CD14-positive monocyte (primary cell): ENCODE results near the gene DIS3L2. TPM values are rescaled to one million over a fixed set of nuclear protein-coding genes. Genes with fewer than 3 reads are reported as not detected.

Experiments used
- DNase-seq, 3 donors: peaks; one replicate each; pipeline ENCODE4 v3.0.0-alpha.2; 2011 to 2022
- H2AFZ ChIP-seq: 2 replicates; pipeline ENCODE4 v1.6.0; 2012; ENCODE audit warnings: mild to moderate bottlenecking, low read depth, low read length, inconsistent platforms; ENCODE audit not compliant: insufficient read depth, poor library complexity, severe bottlenecking
- H3K27ac ChIP-seq, 2 donors: 1 replicate in 1 of 2; 2 replicates in 1 of 2; pipeline ENCODE4 v1.5.1; 2012 to 2013; ENCODE audit warnings: low read length in 2 of 2, control low read depth in 1 of 2, inconsistent platforms in 1 of 2, low read depth in 1 of 2, mild to moderate bottlenecking in 1 of 2
- H3K27me3 ChIP-seq, 2 donors: one replicate each; pipeline versions ENCODE4 v1.6.0 to v1.6.1; 2011 to 2013; ENCODE audit warnings: low read length in 2 of 2; ENCODE audit not compliant: control insufficient read depth in 2 of 2, insufficient read depth in 2 of 2
- H3K36me3 ChIP-seq, 2 donors: replicated peaks in 1 of 2; 1 replicate in 1 of 2; 2 replicates in 1 of 2; pipeline versions ENCODE4 v1.5.1 to v1.6.1; 2012 to 2013; ENCODE audit warnings: low read length in 2 of 2, control low read depth in 1 of 2, inconsistent platforms in 1 of 2, mild to moderate bottlenecking in 1 of 2; ENCODE audit not compliant: insufficient read depth in 2 of 2, control insufficient read depth in 1 of 2
- H3K4me1 ChIP-seq, 2 donors: 1 replicate in 1 of 2; 2 replicates in 1 of 2; pipeline versions ENCODE4 v1.5.1 to v1.6.1; 2012 to 2013; ENCODE audit warnings: low read length in 2 of 2, control low read depth in 1 of 2, inconsistent platforms in 1 of 2, mild to moderate bottlenecking in 1 of 2, moderate library complexity in 1 of 2; ENCODE audit not compliant: insufficient read depth in 2 of 2, control insufficient read depth in 1 of 2
- H3K4me2 ChIP-seq: replicated peaks from 2 replicates; pipeline ENCODE3; 2012; ENCODE audit warnings: low read length, moderate library complexity, mild to moderate bottlenecking; ENCODE audit not compliant: poor library complexity, severe bottlenecking; ENCODE audit errors: extremely low read depth
- H3K4me3 ChIP-seq, 3 experiments: fragments of 200-600 bp in 1 of 3; sonication (generic) in 1 of 3; replicated peaks in 1 of 3; 1 replicate in 2 of 3; 2 replicates in 1 of 3; pipeline ENCODE4 v1.5.1; 2011 to 2013; ENCODE audit warnings: low read length in 3 of 3, mild to moderate bottlenecking in 3 of 3, control low read depth in 2 of 3, low read depth in 2 of 3, inconsistent platforms in 1 of 3, moderate library complexity in 1 of 3
- H3K79me2 ChIP-seq: 2 replicates; pipeline ENCODE4 v1.6.0; 2012; ENCODE audit warnings: mild to moderate bottlenecking, control low read depth, inconsistent platforms, low read length, moderate library complexity; ENCODE audit not compliant: insufficient read depth
- H3K9ac ChIP-seq: 2 replicates; pipeline ENCODE4 v1.6.0; 2017; ENCODE audit warnings: low read length, mild to moderate bottlenecking; ENCODE audit not compliant: insufficient read depth, poor library complexity, severe bottlenecking
- H3K9me3 ChIP-seq, 2 donors: replicated peaks in 1 of 2; 1 replicate in 1 of 2; 2 replicates in 1 of 2; pipeline versions ENCODE4 v1.5.1 to v1.6.1; 2012 to 2013; ENCODE audit warnings: low read length in 2 of 2, control low read depth in 1 of 2; ENCODE audit not compliant: control insufficient read depth in 1 of 2, insufficient read depth in 1 of 2
- H4K20me1 ChIP-seq: 2 replicates; pipeline ENCODE4 v1.6.0; 2012; ENCODE audit warnings: mild to moderate bottlenecking, low read length, control low read depth, moderate library complexity; ENCODE audit not compliant: insufficient read depth
- H3K27ac Mint-ChIP-seq, 7 donors: one replicate each; pipeline ENCODE4 v1.8.0; 2020; ENCODE audit warnings: mild to moderate bottlenecking in 7 of 7, mixed read lengths in 7 of 7, moderate library complexity in 6 of 7, inconsistent platforms in 2 of 7
- H3K27me3 Mint-ChIP-seq, 3 donors: one replicate each; pipeline ENCODE4 v1.8.0; 2021 to 2022; ENCODE audit warnings: low read depth in 3 of 3, mild to moderate bottlenecking in 3 of 3, mixed read lengths in 3 of 3, moderate library complexity in 3 of 3, inconsistent platforms in 1 of 3
- H3K36me3 Mint-ChIP-seq, 2 donors: one replicate each; pipeline ENCODE4 v1.8.0; 2020; ENCODE audit warnings: mixed read lengths in 2 of 2, inconsistent platforms in 1 of 2, mild to moderate bottlenecking in 1 of 2
- H3K4me1 Mint-ChIP-seq: one replicate; pipeline ENCODE4 v1.8.0; 2020; ENCODE audit warnings: mild to moderate bottlenecking, mixed read lengths
- H3K4me3 Mint-ChIP-seq, 2 donors: one replicate each; pipeline ENCODE4 v1.8.0; 2020; ENCODE audit warnings: mild to moderate bottlenecking in 2 of 2, mixed read lengths in 2 of 2, moderate library complexity in 1 of 2
- H3K9me3 Mint-ChIP-seq, 7 donors: one replicate each; pipeline ENCODE4 v1.8.0; 2020 to 2022; ENCODE audit warnings: mixed read lengths in 7 of 7, mild to moderate bottlenecking in 6 of 7, moderate library complexity in 6 of 7, inconsistent platforms in 2 of 7
- CTCF ChIP-seq: fragments of 200-600 bp; IDR thresholded peaks from one replicate; pipeline ENCODE4 v1.8.0; 2022; ENCODE audit warnings: antibody characterized with exemption, mild to moderate bottlenecking
- WGBS: methylation state at CpG from one replicate; pipeline ENCODE4 v1.1.5; 2013; ENCODE audit warnings: missing lambda C conversion rate; ENCODE audit not compliant: insufficient coverage; 5-methylcytosine and 5-hydroxymethylcytosine counted together
- intact Hi-C, 2 donors: fragments of 100-400 bp; cut with micrococcal nuclease; formaldehyde crosslinking; loops; one replicate each; pipeline versions ENCODE4 v1.15.0 to v1.15.1; 2023
- polyA plus RNA-seq, 3 donors: library from polyadenylated mRNA; depleted of rRNA in 1 of 3; unstranded in 2 of 3; stranded (reverse) in 1 of 3; fragments of 300-500 nt in 2 of 3; fragments of >200 nt in 1 of 3; fragmentation: Illumina TruSeq in 2 of 3; gene quantifications; 1 replicate in 2 of 3; 2 replicates in 1 of 3; pipeline ENCODE4 v1.2.3, GENCODE V29; 2012 to 2021

Gene DIS3L2
- polyA plus RNA-seq, 3 donors, result 6.0 to 21.7 (median 6.4) TPM

DNA sequence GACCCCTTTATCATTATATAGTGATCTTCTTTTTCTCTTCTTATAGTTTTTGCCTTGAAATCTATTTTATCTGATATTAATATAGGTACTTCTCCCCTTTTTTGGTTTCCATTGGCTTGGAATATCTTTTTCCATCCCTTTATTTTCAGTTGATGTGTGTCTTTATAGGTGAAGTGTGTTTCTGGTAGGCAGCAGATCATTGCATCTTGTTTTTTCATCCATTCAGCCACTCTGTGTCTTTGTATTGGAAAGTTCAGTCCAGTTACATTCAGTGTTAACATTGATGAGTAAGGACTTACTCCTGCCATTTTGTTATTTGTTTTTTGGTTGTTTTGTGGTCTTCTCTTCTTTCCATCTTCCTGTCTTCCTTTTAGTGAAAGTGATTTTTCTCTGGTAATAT, 133.4 kb downstream of the DIS3L2 start:
- Histone ChIP-seq H3K79me2 (no peaks in the 10 kb centered on the region), H3K9ac (no peak overlapping the region), H3K27me3 (no peaks in the 10 kb centered on the region), H3K27ac (no peak overlapping the region), H3K4me1 (no peaks in the 10 kb centered on the region), H3K4me2 (no peak overlapping the region), H4K20me1 (no peaks in the 10 kb centered on the region), H3K4me3 (no peak overlapping the region), H3K36me3 (peaks cover 4 to 19% of the 10 kb centered on the region in 2 donors), H3K9me3 (peaks cover 9 to 18% of the 10 kb centered on the region in 2 donors), H2AFZ (no peak overlapping the region)
- DNase-seq, result no peak
- Mint-ChIP-seq H3K4me3 (no peak overlapping the region), H3K36me3 (peaks cover 44 to 49% of the 10 kb centered on the region in 2 donors), H3K27me3 (peaks cover 0 to 2% (median 1%) of the 10 kb centered on the region in 3 donors), H3K9me3 (peaks cover 16 to 38% (median 27%) of the 10 kb centered on the region in 7 donors), H3K4me1 (no peaks in the 10 kb centered on the region), H3K27ac (no peak overlapping the region)
- TF ChIP-seq CTCF, result no peak
- intact Hi-C loops, result no loop called here

DNA sequence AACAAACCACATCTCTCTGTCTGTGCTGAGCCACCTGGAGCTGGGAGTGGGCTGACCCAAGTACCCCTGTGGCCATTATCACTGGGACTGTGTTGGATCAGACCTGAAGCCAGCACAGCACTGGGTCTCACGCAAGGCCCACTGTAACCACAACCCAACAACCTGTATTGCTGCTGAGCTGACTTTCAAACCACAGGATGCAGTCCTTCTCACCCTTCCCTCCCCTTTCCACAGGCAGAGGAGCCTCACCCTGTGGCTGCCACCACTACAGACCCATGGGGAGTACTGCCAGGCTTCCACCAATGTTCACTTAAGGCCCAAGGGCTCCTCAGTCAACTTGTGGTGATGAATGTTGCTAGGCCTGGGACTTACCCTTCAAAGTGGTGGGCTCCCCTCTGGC, 135.7 kb downstream of the DIS3L2 start:
- H3K27me3 ChIP-seq, result no peaks in the 10 kb centered on the region
- H3K4me3 Mint-ChIP-seq, result no peak overlapping the region
- peaks cover 20 to 41% (median 29%) of the 10 kb centered on the region in 7 donors for H3K9me3 Mint-ChIP-seq
- intact Hi-C loops, result no loop called here
- TF ChIP-seq CTCF, result no peak
- H4K20me1 ChIP-seq, result no peaks in the 10 kb centered on the region
- H3K79me2 ChIP-seq, result no peaks in the 10 kb centered on the region
- peaks cover 0 to 1% (median 0%) of the 10 kb centered on the region in 3 donors for H3K27me3 Mint-ChIP-seq
- peaks cover 9 to 21% of the 10 kb centered on the region in 2 donors for H3K9me3 ChIP-seq
- no peak overlapping the region for H3K9ac ChIP-seq
- H3K27ac Mint-ChIP-seq, result no peak overlapping the region
- no peak for DNase-seq
- H3K36me3 Mint-ChIP-seq, result peaks cover 36 to 42% of the 10 kb centered on the region in 2 donors
- H3K4me2 ChIP-seq, result no peak overlapping the region
- peaks cover 4 to 19% of the 10 kb centered on the region in 2 donors for H3K36me3 ChIP-seq
- peaks cover 3% of the 10 kb centered on the region for H3K4me1 Mint-ChIP-seq
- H3K27ac ChIP-seq, result no peak overlapping the region
- no peak overlapping the region for H3K4me3 ChIP-seq
- WGBS, result 70% methylated on average over 1 of the region's 1 CpG
- no peaks in the 10 kb centered on the region for H3K4me1 ChIP-seq
- H2AFZ ChIP-seq, result no peak overlapping the region
